MM.1S (cell line): Measurements from ENCODE around the gene STAP1.

Experiments
- CTCF ChIP-seq: fragments of 300-600 bp; sonication (generic); IDR thresholded peaks from 2 replicates; pipeline ENCODE4 v1.5.1; 2016; ENCODE audit warnings: antibody characterized with exemption, low read length, mixed read lengths
- EZH2phosphoT487 ChIP-seq: fragments of 300-600 bp; sonication (generic); IDR thresholded peaks from 2 replicates; pipeline ENCODE4 v1.6.1; 2018; ENCODE audit warnings: antibody characterized with exemption, low read length

- TF ChIP-seq EZH2phosphoT487, result no peak
- no peak for TF ChIP-seq CTCF
Observed at GRCh38 chr4:67624939-67625338, 66.4 kb downstream of the STAP1 start.
